GM19452 (cell line): Measurements from ENCODE around the gene UNC50.

Source experiments
- ATAC-seq: cut with Tn5 transposase; IDR thresholded peaks from one replicate; pipeline ENCODE4 v1.9.1; 2021; ENCODE audit not compliant: unreplicated experiment

UNC50 gene

DNA sequence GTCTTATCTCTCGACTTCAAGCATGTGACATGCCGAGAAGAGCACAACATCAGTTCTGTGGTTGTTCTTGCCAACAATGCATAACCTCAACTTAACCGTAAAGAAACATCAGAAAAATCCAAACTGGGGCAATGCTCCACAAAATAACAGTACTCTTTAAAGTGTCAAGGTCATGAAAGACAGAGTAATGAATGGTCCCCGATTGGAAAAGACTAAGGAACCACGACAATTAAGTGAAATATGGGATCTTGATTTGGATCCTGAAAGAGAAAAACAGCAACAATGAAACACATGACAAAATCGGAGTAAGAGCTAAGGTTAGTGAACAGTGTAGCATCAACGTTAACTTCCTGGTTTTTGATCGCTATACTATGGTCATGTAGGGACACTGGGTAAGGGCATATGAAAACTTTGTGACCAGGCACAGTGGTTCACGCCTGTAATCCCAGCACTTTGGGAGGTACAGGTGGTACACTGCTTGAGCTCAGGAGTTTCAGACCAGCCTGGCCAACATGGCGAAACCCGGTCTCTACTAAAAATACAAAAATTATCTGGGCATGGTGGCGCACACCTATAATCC lies 55.2 kb downstream of the UNC50 start:
- ATAC-seq, result no peak

DNA sequence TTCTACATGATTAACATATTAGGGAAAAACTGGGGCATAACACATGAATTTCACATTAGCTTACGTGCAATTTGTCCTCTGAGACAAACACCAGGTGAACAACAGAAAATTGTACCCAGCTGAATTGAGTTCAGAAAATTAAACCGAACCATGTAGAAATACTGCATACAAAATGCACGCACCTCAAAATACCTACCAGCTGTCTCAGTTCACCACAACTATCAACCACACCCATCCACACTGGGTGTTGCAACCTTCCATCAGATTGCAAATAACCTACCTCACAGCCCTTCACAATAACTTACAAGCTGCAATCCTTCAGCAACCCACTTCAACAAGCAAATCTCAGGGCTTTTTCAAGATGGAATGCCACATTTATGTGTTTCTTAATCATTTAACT lies 55.9 kb downstream of the UNC50 start:
- no peak for ATAC-seq

GRCh38 chr2:98665677-98666076 lies 57.3 kb downstream of the UNC50 start:
- ATAC-seq, result no peak
